Astrocyte (in vitro differentiated cells and primary cell): ENCODE measurements around the gene NCBP3.

ENCODE experiments used
- CTCF ChIP-seq: IDR thresholded peaks from 2 replicates; pipeline ENCODE4 v1.5.1; 2011; ENCODE audit warnings: low read depth, mild to moderate bottlenecking, inconsistent platforms, low read length, moderate library complexity; ENCODE audit not compliant: insufficient read depth
- EZH2 ChIP-seq: IDR thresholded peaks from 2 replicates; pipeline ENCODE4 v1.6.1; 2012; ENCODE audit warnings: mild to moderate bottlenecking, low read length, inconsistent platforms; ENCODE audit not compliant: insufficient read depth

DNA sequence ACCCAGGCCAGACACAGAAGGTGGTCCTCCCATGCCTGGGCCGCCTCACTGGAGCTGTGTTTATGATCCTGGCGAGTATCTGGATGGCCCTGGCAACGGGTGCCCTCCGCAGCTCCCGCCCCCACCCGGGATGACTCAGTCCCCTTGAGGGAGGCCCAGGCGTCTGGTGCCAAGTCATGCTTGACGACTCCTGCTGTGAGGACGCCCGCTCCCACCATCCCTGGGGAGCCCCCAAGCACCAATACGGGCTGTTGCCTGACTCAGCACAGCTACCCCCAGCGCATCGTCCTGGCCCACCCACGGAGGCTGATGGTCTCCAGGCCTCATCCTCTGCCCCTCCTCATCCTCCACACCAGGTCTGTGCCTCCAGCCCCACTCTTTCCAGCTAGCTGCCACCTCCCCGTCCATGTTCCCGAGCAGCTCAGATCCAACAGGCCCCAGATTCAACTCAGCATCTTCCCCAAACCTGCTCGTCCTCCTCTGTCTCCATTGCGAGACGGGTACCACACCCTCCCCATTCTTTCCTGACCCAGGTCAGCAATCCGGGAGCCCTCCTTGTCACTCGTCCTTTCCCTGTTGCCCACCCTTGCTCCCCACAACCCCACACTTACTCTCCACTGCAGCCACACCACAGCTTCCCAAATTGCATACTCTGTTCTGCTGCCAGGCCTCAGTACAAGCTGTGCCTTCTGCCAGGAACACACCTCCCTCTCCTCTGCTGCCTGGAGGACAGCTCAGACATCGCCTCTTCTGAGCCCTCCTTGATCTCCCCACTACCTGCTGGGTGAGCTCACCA lies 44.2 kb upstream of the NCBP3 start:
- TF ChIP-seq CTCF, result no peak
- TF ChIP-seq EZH2, result peak; percentile 10
